Left ventricle myocardium inferior (tissue), 1 donor: Measurements from ENCODE around the gene C2orf42. TPM values are rescaled to one million over a fixed set of nuclear protein-coding genes. Genes with fewer than 3 reads are reported as not detected.

Experiments used
- DNase-seq: peaks from one replicate; pipeline ENCODE4 v3.0.0-alpha.2; 2020
- H3K27ac ChIP-seq: fragments of 200-600 bp; replicated peaks from 2 replicates; pipeline ENCODE4 v1.8.0; 2021
- H3K27me3 ChIP-seq: fragments of 200-600 bp; 2 replicates; pipeline ENCODE4 v1.8.0; 2021; ENCODE audit warnings: low read depth
- H3K36me3 ChIP-seq: fragments of 200-600 bp; 2 replicates; pipeline ENCODE4 v1.8.0; 2021
- H3K4me1 ChIP-seq: fragments of 200-600 bp; 2 replicates; pipeline ENCODE4 v1.8.0; 2021
- H3K4me3 ChIP-seq: fragments of 200-600 bp; 2 replicates; pipeline ENCODE4 v1.8.0; 2021; ENCODE audit warnings: mild to moderate bottlenecking, moderate library complexity
- H3K9me3 ChIP-seq: fragments of 200-600 bp; replicated peaks from 2 replicates; pipeline ENCODE4 v1.8.0; 2021
- intact Hi-C: fragments of 100-400 bp; cut with micrococcal nuclease; formaldehyde crosslinking; loops from one replicate; pipeline ENCODE4 v1.11.0; 2022
- total RNA-seq: library from RNA; stranded (reverse); fragmentation: NEBNext Ultra II Directional; extraction: Animal tissue kit (Norgen Biotek cat#: 25700); gene quantifications from one replicate; pipeline ENCODE4 v1.2.1, GENCODE V29; 2021
- TF ChIP-seq, protein P1 (sequence below): fragments of 200-600 bp; IDR thresholded peaks from 2 replicates; pipeline ENCODE4 v1.8.0; 2021; ENCODE audit warnings: antibody characterized with exemption, mild to moderate bottlenecking, borderline replicate concordance
- donor health status: DM: no; HTN: yes; CAD: no; lungs with severe emphysema.

Gene C2orf42
- total RNA-seq, 1 donor from 2014 or later, result 14.6 TPM

GRCh38 chr2:70144443-70145143 lies 46.2 kb downstream of the C2orf42 start:
- Histone ChIP-seq H3K4me3 (no peak overlapping the region), H3K4me1 (peaks cover 27% of the 10 kb centered on the region), H3K36me3 (peaks cover 5% of the 10 kb centered on the region), H3K27ac (no peak overlapping the region), H3K27me3 (no peaks in the 10 kb centered on the region), H3K9me3 (no peaks in the 10 kb centered on the region)
- DNase-seq, result no peak
- TF ChIP-seq, protein P1, sequence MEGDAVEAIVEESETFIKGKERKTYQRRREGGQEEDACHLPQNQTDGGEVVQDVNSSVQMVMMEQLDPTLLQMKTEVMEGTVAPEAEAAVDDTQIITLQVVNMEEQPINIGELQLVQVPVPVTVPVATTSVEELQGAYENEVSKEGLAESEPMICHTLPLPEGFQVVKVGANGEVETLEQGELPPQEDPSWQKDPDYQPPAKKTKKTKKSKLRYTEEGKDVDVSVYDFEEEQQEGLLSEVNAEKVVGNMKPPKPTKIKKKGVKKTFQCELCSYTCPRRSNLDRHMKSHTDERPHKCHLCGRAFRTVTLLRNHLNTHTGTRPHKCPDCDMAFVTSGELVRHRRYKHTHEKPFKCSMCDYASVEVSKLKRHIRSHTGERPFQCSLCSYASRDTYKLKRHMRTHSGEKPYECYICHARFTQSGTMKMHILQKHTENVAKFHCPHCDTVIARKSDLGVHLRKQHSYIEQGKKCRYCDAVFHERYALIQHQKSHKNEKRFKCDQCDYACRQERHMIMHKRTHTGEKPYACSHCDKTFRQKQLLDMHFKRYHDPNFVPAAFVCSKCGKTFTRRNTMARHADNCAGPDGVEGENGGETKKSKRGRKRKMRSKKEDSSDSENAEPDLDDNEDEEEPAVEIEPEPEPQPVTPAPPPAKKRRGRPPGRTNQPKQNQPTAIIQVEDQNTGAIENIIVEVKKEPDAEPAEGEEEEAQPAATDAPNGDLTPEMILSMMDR, result no peak
- intact Hi-C loops, result loop anchor here (5.0 kb wide), 1 partner anchor 232 kb away; no protein-coding TSS in a partner anchor

- intact Hi-C loops, result loop anchor here (5.0 kb wide), 1 partner anchor 231 kb away; no protein-coding TSS in a partner anchor
- Histone ChIP-seq H3K27ac (peak overlapping the region; percentile 99), H3K27me3 (no peaks in the 10 kb centered on the region), H3K36me3 (no peaks in the 10 kb centered on the region), H3K4me3 (peak overlapping the region; percentile 64), H3K4me1 (peaks cover 27% of the 10 kb centered on the region), H3K9me3 (no peaks in the 10 kb centered on the region)
- DNase-seq, result no peak
- TF ChIP-seq, protein P1, result no peak
These were observed 47.3 kb downstream of the C2orf42 start for GRCh38 chr2:70143314-70144150.

DNA sequence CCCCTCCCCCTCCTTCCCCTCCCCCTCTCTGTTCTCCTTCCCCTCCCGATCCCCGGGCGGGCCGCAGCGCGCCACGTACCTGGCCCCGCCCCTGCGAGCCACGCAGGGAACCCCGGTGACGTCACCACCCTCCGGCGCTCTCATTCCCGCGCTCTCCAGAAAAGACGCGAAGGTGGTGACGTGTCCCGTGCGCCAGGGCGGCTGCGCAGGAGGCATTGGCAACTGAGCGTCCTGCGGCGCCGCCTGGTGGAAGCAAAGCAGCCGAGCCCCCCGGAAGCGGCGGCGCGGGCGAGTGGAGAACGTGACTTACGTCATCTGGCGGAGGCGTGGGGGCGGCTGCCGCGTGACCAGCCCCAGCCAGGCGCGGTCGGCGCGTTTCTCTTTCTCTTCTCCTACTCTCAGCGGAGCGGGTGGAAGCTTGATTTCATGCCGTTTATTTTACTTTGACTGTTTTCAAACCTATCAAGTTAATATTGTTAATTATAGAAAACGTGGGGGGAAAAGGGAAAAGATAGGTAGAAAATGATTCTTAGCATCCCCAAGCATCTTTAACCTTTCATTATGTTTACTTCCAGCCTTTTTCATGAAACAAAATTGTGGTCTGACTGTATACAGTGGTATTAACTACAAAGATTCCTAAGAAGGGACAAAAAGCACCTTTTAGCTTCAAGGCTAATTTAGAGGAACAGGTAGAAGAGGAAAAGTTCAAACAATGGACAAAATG lies 48.1 kb downstream of the C2orf42 start:
- Histone ChIP-seq H3K27ac (peak overlapping the region; percentile 99), H3K27me3 (no peaks in the 10 kb centered on the region), H3K36me3 (no peaks in the 10 kb centered on the region), H3K4me3 (peak overlapping the region; percentile 77), H3K9me3 (no peaks in the 10 kb centered on the region), H3K4me1 (peaks cover 27% of the 10 kb centered on the region)
- DNase-seq, result peak; percentile 99
- TF ChIP-seq, protein P1, result peak; percentile 96
- intact Hi-C loops, result loop anchor here (5.0 kb wide), 1 partner anchor 230 kb away; no protein-coding TSS in a partner anchor

- TF ChIP-seq, protein P1, result no peak
- no peak for DNase-seq
- Histone ChIP-seq H3K36me3 (no peaks in the 10 kb centered on the region), H3K4me3 (peak overlapping the region; percentile 77), H3K4me1 (peaks cover 27% of the 10 kb centered on the region), H3K9me3 (no peaks in the 10 kb centered on the region), H3K27ac (peak overlapping the region; percentile 99), H3K27me3 (no peaks in the 10 kb centered on the region)
- intact Hi-C loops, result loop anchor here (5.0 kb wide), 1 partner anchor 230 kb away; no protein-coding TSS in a partner anchor
These were observed 48.8 kb downstream of the C2orf42 start for GRCh38 chr2:70141902-70142589.
